Astrocyte (in vitro differentiated cells and primary cell): ENCODE data around the gene GTPBP6. TPM values are rescaled to one million over a fixed set of nuclear protein-coding genes. Genes with fewer than 3 reads are reported as not detected.

Experiments used
- DNase-seq: peaks from one replicate; pipeline ENCODE4 v3.0.0-alpha.2; 2010; ENCODE audit warnings: low read depth
- FAIRE-seq: peaks from 2 replicates; lab custom pipeline; 2011; peaks lifted over from hg19 to GRCh38; lab: Jason Lieb, UNC
- H2AFZ ChIP-seq: 2 replicates; pipeline ENCODE4 v1.6.0; 2012; ENCODE audit warnings: low read depth, low read length, inconsistent platforms
- H3K27ac ChIP-seq: 2 replicates; pipeline ENCODE4 v1.5.1; 2011; ENCODE audit warnings: low read depth, low read length, inconsistent platforms
- H3K27me3 ChIP-seq: 2 replicates; pipeline ENCODE4 v1.6.0; 2011; ENCODE audit warnings: low read length, inconsistent platforms; ENCODE audit not compliant: insufficient read depth
- H3K36me3 ChIP-seq: 2 replicates; pipeline ENCODE4 v1.5.1; 2011; ENCODE audit warnings: low read length, inconsistent platforms; ENCODE audit not compliant: insufficient read depth
- H3K4me1 ChIP-seq: 2 replicates; pipeline ENCODE4 v1.5.1; 2011; ENCODE audit warnings: low read length, inconsistent platforms; ENCODE audit not compliant: insufficient read depth
- H3K4me2 ChIP-seq: 2 replicates; pipeline ENCODE4 v1.6.0; 2012; ENCODE audit warnings: low read length, inconsistent platforms
- H3K4me3 ChIP-seq: 2 replicates; pipeline ENCODE4 v1.5.1; 2011; ENCODE audit warnings: low read depth, mild to moderate bottlenecking, low read length, inconsistent platforms; ENCODE audit not compliant: insufficient read depth
- H3K79me2 ChIP-seq: 2 replicates; pipeline ENCODE4 v1.6.0; 2012; ENCODE audit warnings: mild to moderate bottlenecking, low read length, inconsistent platforms; ENCODE audit not compliant: insufficient read depth
- H3K9ac ChIP-seq: 2 replicates; pipeline ENCODE4 v1.6.0; 2012; ENCODE audit warnings: mild to moderate bottlenecking, low read length, inconsistent platforms
- H3K9me3 ChIP-seq: 2 replicates; pipeline ENCODE4 v1.5.1; 2012; ENCODE audit warnings: low read depth, mild to moderate bottlenecking, low read length, inconsistent platforms; ENCODE audit not compliant: insufficient read depth
- H4K20me1 ChIP-seq: 2 replicates; pipeline ENCODE4 v1.6.0; 2012; ENCODE audit warnings: low read length, inconsistent platforms; ENCODE audit not compliant: insufficient read depth
- H3K27ac Mint-ChIP-seq: one replicate; pipeline ENCODE4 v1.8.0; 2021; ENCODE audit warnings: mild to moderate bottlenecking, mixed read lengths; ENCODE audit not compliant: unreplicated experiment
- H3K27me3 Mint-ChIP-seq: one replicate; pipeline ENCODE4 v1.8.0; 2021; ENCODE audit warnings: low read depth, mixed read lengths; ENCODE audit not compliant: unreplicated experiment
- H3K36me3 Mint-ChIP-seq: one replicate; pipeline ENCODE4 v1.8.0; 2021; ENCODE audit warnings: low read depth, mixed read lengths; ENCODE audit not compliant: unreplicated experiment
- H3K4me1 Mint-ChIP-seq: one replicate; pipeline ENCODE4 v1.8.0; 2021; ENCODE audit warnings: low read depth, mixed read lengths; ENCODE audit not compliant: unreplicated experiment
- H3K4me3 Mint-ChIP-seq: one replicate; pipeline ENCODE4 v1.8.0; 2021; ENCODE audit warnings: mild to moderate bottlenecking, moderate library complexity, mixed read lengths; ENCODE audit not compliant: unreplicated experiment
- H3K9me3 Mint-ChIP-seq: one replicate; pipeline ENCODE4 v1.8.0; 2021; ENCODE audit warnings: mild to moderate bottlenecking, mixed read lengths; ENCODE audit not compliant: unreplicated experiment
- CTCF ChIP-seq: IDR thresholded peaks from 2 replicates; pipeline ENCODE4 v1.5.1; 2011; ENCODE audit warnings: low read depth, mild to moderate bottlenecking, inconsistent platforms, low read length, moderate library complexity; ENCODE audit not compliant: insufficient read depth
- EZH2 ChIP-seq: IDR thresholded peaks from 2 replicates; pipeline ENCODE4 v1.6.1; 2012; ENCODE audit warnings: mild to moderate bottlenecking, low read length, inconsistent platforms; ENCODE audit not compliant: insufficient read depth
- total RNA-seq: library from RNA; stranded (reverse); gene quantifications from 2 replicates; pipeline ENCODE4 v1.2.1, GENCODE V29; 2021

Gene GTPBP6
- total RNA-seq, 1 donor from 2014 or later: 30.5 TPM

- H3K36me3 ChIP-seq: no peaks in the 10 kb centered on the region
- peaks cover 16% of the 10 kb centered on the region for H3K9me3 Mint-ChIP-seq
- no peaks in the 10 kb centered on the region for H3K9me3 ChIP-seq
- H3K4me3 Mint-ChIP-seq: no peak overlapping the region
- peaks cover 2% of the 10 kb centered on the region for H3K4me1 Mint-ChIP-seq
- H3K27me3 ChIP-seq: no peaks in the 10 kb centered on the region
- no peak overlapping the region for H3K9ac ChIP-seq
- no peak overlapping the region for H3K27ac Mint-ChIP-seq
- H3K4me3 ChIP-seq: no peak overlapping the region
- TF ChIP-seq EZH2: no peak
- TF ChIP-seq CTCF: no peak
- H2AFZ ChIP-seq: no peak overlapping the region
- no peak for FAIRE-seq
- H3K4me1 ChIP-seq: peaks cover 8% of the 10 kb centered on the region
- peaks cover 18% of the 10 kb centered on the region for H3K36me3 Mint-ChIP-seq
- no peaks in the 10 kb centered on the region for H3K27me3 Mint-ChIP-seq
- H4K20me1 ChIP-seq: no peaks in the 10 kb centered on the region
- H3K27ac ChIP-seq: no peak overlapping the region
- DNase-seq: no peak
- H3K4me2 ChIP-seq: no peak overlapping the region
- no peaks in the 10 kb centered on the region for H3K79me2 ChIP-seq
Observed at GRCh38 chrX:332916-333610, 14.5 kb upstream of the GTPBP6 start.

- H3K4me3 Mint-ChIP-seq: no peak overlapping the region
- TF ChIP-seq CTCF: no peak
- H3K27me3 Mint-ChIP-seq: no peaks in the 10 kb centered on the region
- Histone ChIP-seq H2AFZ (no peak overlapping the region), H4K20me1 (no peaks in the 10 kb centered on the region), H3K4me2 (no peak overlapping the region), H3K4me1 (peaks cover 8% of the 10 kb centered on the region), H3K9ac (no peak overlapping the region), H3K79me2 (no peaks in the 10 kb centered on the region), H3K36me3 (no peaks in the 10 kb centered on the region), H3K9me3 (no peaks in the 10 kb centered on the region), H3K27me3 (no peaks in the 10 kb centered on the region), H3K4me3 (no peak overlapping the region), H3K27ac (no peak overlapping the region)
- H3K27ac Mint-ChIP-seq: no peak overlapping the region
- no peak for DNase-seq
- H3K36me3 Mint-ChIP-seq: peaks cover 15% of the 10 kb centered on the region
- H3K9me3 Mint-ChIP-seq: peaks cover 11% of the 10 kb centered on the region
- FAIRE-seq: no peak
- peaks cover 2% of the 10 kb centered on the region for H3K4me1 Mint-ChIP-seq
Observed at GRCh38 chrX:332496-332860, 13.9 kb upstream of the GTPBP6 start.

- H3K36me3 ChIP-seq: no peaks in the 10 kb centered on the region
- no peaks in the 10 kb centered on the region for H3K27me3 ChIP-seq
- peak overlapping the region; percentile 81 for H3K4me2 ChIP-seq
- no peak overlapping the region for H3K27ac Mint-ChIP-seq
- H3K79me2 ChIP-seq: no peaks in the 10 kb centered on the region
- H3K4me3 Mint-ChIP-seq: no peak overlapping the region
- FAIRE-seq (no peak), DNase-seq (no peak)
- H3K4me3 ChIP-seq: no peak overlapping the region
- H2AFZ ChIP-seq: peak overlapping the region; percentile 68
- peaks cover 8% of the 10 kb centered on the region for H3K4me1 ChIP-seq
- H3K9me3 Mint-ChIP-seq: peaks cover 11% of the 10 kb centered on the region
- no peak overlapping the region for H3K27ac ChIP-seq
- TF ChIP-seq EZH2 (no peak), CTCF (no peak)
- H4K20me1 ChIP-seq: no peaks in the 10 kb centered on the region
- peaks cover 9% of the 10 kb centered on the region for H3K36me3 Mint-ChIP-seq
- H3K9ac ChIP-seq: peak overlapping the region; percentile 46
- H3K4me1 Mint-ChIP-seq: peaks cover 2% of the 10 kb centered on the region
- no peaks in the 10 kb centered on the region for H3K27me3 Mint-ChIP-seq
- no peaks in the 10 kb centered on the region for H3K9me3 ChIP-seq
Observed at GRCh38 chrX:331825-332495, 13.4 kb upstream of the GTPBP6 start.
